K562 (cell line): ENCODE measurements around the gene PRR35. TPM values are rescaled to one million over a fixed set of nuclear protein-coding genes. Genes with fewer than 3 reads are reported as not detected.

ENCODE experiments used
- ATAC-seq: fragments of 200-7000 bp; cut with Tn5 transposase; 3 replicates; pipeline ENCODE4 v1.9.1; 2020; ENCODE audit warnings: moderate library complexity
- BruUV-seq: library from RNA; stranded (reverse); fragments of 400-500 nt; replicated peaks from 2 replicates; lab custom pipeline; 2021; lab: Mats Ljungman, UMichigan
- CTCF ChIA-PET: fragments of 300-600 bp; formaldehyde crosslinking; extraction: SDS; loops from one replicate; lab custom pipeline; 2021; ENCODE audit warnings: low intra/inter-chr PET ratio; lab: Yijun Ruan, JAX
- POLR2A ChIA-PET: fragments of 300-600, 350-650 bp; sonication (Branson Sonifier 250); formaldehyde crosslinking; extraction: SDS; loops from one replicate; lab custom pipeline; 2021; ENCODE audit warnings: antibody characterized with exemption, inconsistent platforms; lab: Yijun Ruan, JAX
- DNase-seq, 4 experiments: peaks; one replicate each; pipeline versions ENCODE4 v3.0.0 to v3.0.0-alpha.2; 2011 to 2018; ENCODE audit warnings: low spot score in 3 of 4, mixed read lengths in 3 of 4; ENCODE audit errors: extremely low read depth in 1 of 4
- FAIRE-seq: peaks from 2 replicates; lab custom pipeline; 2011; peaks lifted over from hg19 to GRCh38; lab: Jason Lieb, UNC
- H2AFZ ChIP-seq: 2 replicates; pipeline ENCODE4 v1.6.0; 2011; ENCODE audit warnings: low read depth, low read length, control low read depth, inconsistent platforms
- H3K27ac ChIP-seq: fragments of 200-600 bp; 3 replicates; pipeline ENCODE4 v1.8.0; 2011; ENCODE audit warnings: low read depth, mild to moderate bottlenecking, control low read depth, inconsistent platforms, low read length, moderate library complexity, mixed read lengths; ENCODE audit errors: extremely low read depth
- H3K27me3 ChIP-seq, 2 experiments: fragments of 300-600 bp in 1 of 2; 2 replicates in 1 of 2; 3 replicates in 1 of 2; pipeline versions ENCODE4 v1.6.0 to v1.8.0; 2011; ENCODE audit warnings: inconsistent platforms in 2 of 2, low read length in 2 of 2, mild to moderate bottlenecking in 1 of 2, mixed read lengths in 1 of 2, moderate library complexity in 1 of 2; ENCODE audit not compliant: control insufficient read depth in 2 of 2, insufficient read depth in 2 of 2
- H3K36me3 ChIP-seq: fragments of 300-600 bp; 3 replicates; pipeline ENCODE4 v1.8.0; 2011; ENCODE audit warnings: mild to moderate bottlenecking, low read length, inconsistent platforms; ENCODE audit not compliant: control insufficient read depth, insufficient read depth
- H3K4me1 ChIP-seq, 2 experiments: fragments of 200-600 bp in 1 of 2; replicated peaks in 1 of 2; 2 replicates in 1 of 2; 3 replicates in 1 of 2; pipeline versions ENCODE4 v1.5.1 to v1.8.0; 2011; ENCODE audit warnings: inconsistent platforms in 2 of 2, low read length in 2 of 2, mild to moderate bottlenecking in 1 of 2, mixed read lengths in 1 of 2, moderate library complexity in 1 of 2; ENCODE audit not compliant: control insufficient read depth in 2 of 2, insufficient read depth in 2 of 2
- H3K4me2 ChIP-seq: 2 replicates; pipeline ENCODE4 v1.6.1; 2011; ENCODE audit warnings: low read length, control low read depth, inconsistent platforms, mixed read lengths; ENCODE audit not compliant: insufficient read depth
- H3K4me3 ChIP-seq: fragments of 200-600 bp; sonication (generic), shearing (Covaris generic); 2 replicates; pipeline ENCODE4 v1.5.1; 2016; ENCODE audit warnings: control low read depth, inconsistent platforms
- H3K79me2 ChIP-seq: fragments of 200-600 bp; 3 replicates; pipeline ENCODE4 v1.8.0; 2011; ENCODE audit warnings: low read length, inconsistent platforms; ENCODE audit not compliant: control insufficient read depth, insufficient read depth
- H3K9ac ChIP-seq, 2 experiments: 2 replicates each; pipeline versions ENCODE4 v1.6.0 to v1.6.1; 2011; ENCODE audit warnings: low read depth in 2 of 2, low read length in 2 of 2, control low read depth in 1 of 2, inconsistent platforms in 1 of 2, mild to moderate bottlenecking in 1 of 2, mixed read lengths in 1 of 2; ENCODE audit not compliant: insufficient read depth in 1 of 2
- H3K9me1 ChIP-seq: one replicate; pipeline ENCODE4 v1.6.0; 2011; ENCODE audit warnings: inconsistent platforms, mild to moderate bottlenecking, low read length, moderate library complexity; ENCODE audit not compliant: control insufficient read depth, insufficient read depth
- H3K9me3 ChIP-seq: replicated peaks from 2 replicates; pipeline ENCODE4 v1.5.1; 2011; ENCODE audit warnings: low read depth, low read length, inconsistent platforms; ENCODE audit not compliant: control insufficient read depth, insufficient read depth
- H4K20me1 ChIP-seq: replicated peaks from 2 replicates; pipeline ENCODE4 v1.6.1; 2011; ENCODE audit warnings: low read length, inconsistent platforms, mixed read lengths; ENCODE audit not compliant: control insufficient read depth, insufficient read depth
- POLR2G ChIP-seq: fragments of 200-400 bp; formaldehyde crosslinking; IDR thresholded peaks from 2 replicates; pipeline ENCODE4 v1.6.1; 2017; ENCODE audit warnings: low read depth, mild to moderate bottlenecking, antibody characterized with exemption, low read length, moderate library complexity
- TEAD2 ChIP-seq: fragments of 450-650 bp; IDR thresholded peaks from 2 replicates; pipeline ENCODE4 v1.6.1; 2016; ENCODE audit warnings: missing genetic modification characterization, control low read depth, missing compliant biosample characterization
- ZC3H11A ChIP-seq: IDR thresholded peaks from 2 replicates; pipeline ENCODE4 v1.6.1; 2012; ENCODE audit warnings: low read depth, low read length, improper control_type of control experiment
- WGBS: fragments of 100-300 bp; shearing (Covaris generic); methylation state at CpG from one replicate; pipeline ENCODE4 v1.1.6; 2016; ENCODE audit warnings: low coverage, mixed read lengths; ENCODE audit not compliant: insufficient coverage; ENCODE audit errors: missing lambda C conversion rate; 5-methylcytosine and 5-hydroxymethylcytosine counted together
- in situ Hi-C: fragments of 300-500 bp; cut with MboI; formaldehyde crosslinking; loops from 4 replicates; pipeline ENCODE4 v1.15.0; 2018; ENCODE audit warnings: inconsistent platforms, mixed read lengths
- intact Hi-C: fragments of 100-400 bp; cut with micrococcal nuclease; formaldehyde crosslinking; loops from 2 replicates; pipeline ENCODE4 v1.14.2; 2022
- polyA plus RNA-seq, 8 experiments: library from polyadenylated mRNA; depleted of rRNA in 4 of 8; stranded (reverse) in 5 of 8; unstranded in 3 of 8; fragments of >200 nt; fragmentation: Nextera tagmentation in 2 of 8; fragmentation: Illumina TruSeq in 1 of 8; extraction: Ambion mirVana in 2 of 8; extraction: Trizol in 1 of 8; gene quantifications; 2 replicates each; pipeline versions ENCODE4 v1.2.1 to v1.2.3, GENCODE V29; 2011 to 2014; ENCODE audit warnings: inconsistent platforms in 1 of 8, missing spikeins in 1 of 8
- total RNA-seq, 7 experiments: library from RNA; depleted of rRNA in 6 of 7; stranded (reverse); fragments of >200 nt in 6 of 7; fragmentation: Illumina TruSeq in 2 of 7; extraction: Trizol in 2 of 7; gene quantifications; 2 replicates each; pipeline versions ENCODE4 v1.2.1 to v1.2.3, GENCODE V29; 2011 to 2021; ENCODE audit warnings: low replicate concordance in 1 of 7
- TF ChIP-seq, protein P1 (sequence below): fragments of 450-650 bp; IDR thresholded peaks from 2 replicates; pipeline ENCODE4 v1.6.1; 2018; ENCODE audit warnings: mild to moderate bottlenecking, low read depth; ENCODE audit not compliant: partially characterized antibody

Gene PRR35
- total and polyA plus RNA-seq, 9 of the 15 experiments (the other 6 are each of a cell fraction or from before 2014, with no cell fraction given) = 0.17 to 0.45 (median 0.21) TPM; not detected in 5

DNA sequence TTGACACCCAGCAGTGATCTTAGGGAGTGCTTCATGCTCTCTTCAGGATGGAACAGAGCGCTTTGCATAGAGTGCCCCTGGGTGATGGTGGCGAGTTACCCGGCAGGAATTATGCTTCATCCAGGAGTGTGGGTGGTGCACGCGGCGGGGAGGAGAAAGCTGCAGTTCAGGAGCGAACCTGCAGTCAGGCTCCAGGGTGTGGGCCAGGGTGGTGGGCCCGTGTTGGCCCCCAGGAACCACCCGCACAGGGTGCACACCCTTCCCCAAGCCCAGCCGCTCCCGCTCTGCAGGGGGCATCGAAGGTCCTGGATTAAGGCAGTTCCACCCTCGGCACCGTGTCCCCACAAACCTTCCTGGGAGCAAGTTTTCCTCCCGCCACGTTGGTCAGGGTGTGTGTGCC is 33.6 kb downstream of the PRR35 start:
- BruUV-seq = no TSS peak
- WGBS = 83% methylated on average over 13 of the region's 16 CpGs
- no peak overlapping the region for H3K4me2 ChIP-seq

DNA sequence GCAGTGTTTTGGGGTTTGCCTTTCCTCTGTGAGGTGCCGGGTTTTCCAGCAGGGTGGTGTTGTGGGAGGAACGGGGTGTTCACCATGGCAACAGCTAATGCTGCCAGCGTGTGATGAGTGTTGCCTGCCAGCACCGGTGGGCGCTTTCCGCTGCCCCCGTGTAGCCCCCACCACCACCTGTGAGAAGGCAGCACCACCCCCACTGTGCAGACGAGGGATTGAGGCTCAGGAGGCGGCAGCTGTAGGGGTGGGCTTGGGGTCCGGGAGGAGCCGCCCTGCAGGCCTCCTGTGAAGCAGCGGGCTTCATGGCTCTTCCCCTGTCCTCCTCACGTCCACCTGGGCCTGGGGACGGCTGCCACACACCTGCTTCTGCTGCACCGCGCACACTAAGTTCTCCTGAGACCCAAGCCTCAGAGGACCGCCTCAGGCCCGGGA is 34.9 kb downstream of the PRR35 start:
- no peak overlapping the region for H3K27ac ChIP-seq
- H3K4me1 ChIP-seq = peaks cover 9 to 49% of the 10 kb centered on the region in 2 experiments; a peak in 4 of 5 replicates
- H4K20me1 ChIP-seq = peaks cover 16% of the 10 kb centered on the region
- H3K4me3 ChIP-seq = no peak overlapping the region
- peaks cover 7% of the 10 kb centered on the region for H3K9me1 ChIP-seq
- no peak overlapping the region for H3K4me2 ChIP-seq
- no peak for TF ChIP-seq TEAD2 (tag)
- no peak for TF ChIP-seq ZC3H11A
- POLR2A ChIA-PET = interaction anchor here (0.6 kb wide), 1 partner anchor 14 kb away, joined by 3 read pairs; no protein-coding TSS in a partner anchor
- peaks cover 41% of the 10 kb centered on the region; the same call in 2 of the 3 replicates for H3K36me3 ChIP-seq
- in situ Hi-C loops (no loop called here), intact Hi-C loops (no loop called here)
- H3K9me3 ChIP-seq = no peaks in the 10 kb centered on the region
- BruUV-seq = no TSS peak
- H3K9ac ChIP-seq = no peak overlapping the region; a peak in 1 of 4 replicates
- 97% methylated on average over 14 of the region's 18 CpGs for WGBS
- ATAC-seq (no peak), DNase-seq (no peak), FAIRE-seq (no peak)
- H3K79me2 ChIP-seq = peaks cover 72% of the 10 kb centered on the region
- H3K27me3 ChIP-seq = no peaks in the 10 kb centered on the region
- no peak overlapping the region for H2AFZ ChIP-seq
- CTCF ChIA-PET = no interaction called here

More for the DNA sequence above, 33.6 kb downstream of the PRR35 start:
- H3K9ac ChIP-seq = peak overlapping the region in 1 of 2 experiments; percentile 50; a peak in 2 of 4 replicates
- intact Hi-C loops = no loop called here
- peaks cover 7% of the 10 kb centered on the region for H3K9me1 ChIP-seq
- POLR2A ChIA-PET = interaction anchor here (0.7 to 1.6 kb wide), 4 partner anchors 16 to 42 kb away, joined by 3 to 6 read pairs (median 4); partner anchors contain the start of gene METTL26
- H3K27me3 ChIP-seq = no peaks in the 10 kb centered on the region
- TF ChIP-seq, protein P1, sequence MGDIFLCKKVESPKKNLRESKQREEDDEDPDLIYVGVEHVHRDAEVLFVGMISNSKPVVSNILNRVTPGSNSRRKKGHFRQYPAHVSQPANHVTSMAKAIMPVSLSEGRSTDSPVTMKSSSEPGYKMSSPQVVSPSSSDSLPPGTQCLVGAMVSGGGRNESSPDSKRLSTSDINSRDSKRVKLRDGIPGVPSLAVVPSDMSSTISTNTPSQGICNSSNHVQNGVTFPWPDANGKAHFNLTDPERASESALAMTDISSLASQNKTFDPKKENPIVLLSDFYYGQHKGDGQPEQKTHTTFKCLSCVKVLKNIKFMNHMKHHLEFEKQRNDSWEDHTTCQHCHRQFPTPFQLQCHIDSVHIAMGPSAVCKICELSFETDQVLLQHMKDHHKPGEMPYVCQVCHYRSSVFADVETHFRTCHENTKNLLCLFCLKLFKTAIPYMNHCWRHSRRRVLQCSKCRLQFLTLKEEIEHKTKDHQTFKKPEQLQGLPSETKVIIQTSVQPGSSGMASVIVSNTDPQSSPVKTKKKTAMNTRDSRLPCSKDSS = no peak
- TF ChIP-seq POLR2G = 0 out of 2 replicates have a peak, but pooled peaks have one; percentile 30
- CTCF ChIA-PET = no interaction called here
- H3K27ac ChIP-seq = no peak overlapping the region
- H3K79me2 ChIP-seq = peaks cover 68% of the 10 kb centered on the region
- H3K4me3 ChIP-seq = no peak overlapping the region
- peaks cover 31% of the 10 kb centered on the region; the same call in 2 of the 3 replicates for H3K36me3 ChIP-seq
- H2AFZ ChIP-seq = no peak overlapping the region
- in situ Hi-C loops = no loop called here
- FAIRE-seq (no peak), DNase-seq (no peak), ATAC-seq (no peak)
- H3K9me3 ChIP-seq = no peaks in the 10 kb centered on the region
- peaks cover 9 to 48% of the 10 kb centered on the region in 2 experiments; a peak in 4 of 5 replicates for H3K4me1 ChIP-seq
- H4K20me1 ChIP-seq = peaks cover 16% of the 10 kb centered on the region
